HG03442 (cell line): Measurements from ENCODE around the gene MYO1A.
"Not testable (repeated sequence)": the region's sequence is repeated elsewhere in the genome, so short reads cannot be mapped to it uniquely, and the experiment has no call there.

Experiments
- ATAC-seq: cut with Tn5 transposase; IDR thresholded peaks from one replicate; pipeline ENCODE4 v1.9.1; 2021; ENCODE audit warnings: mild to moderate bottlenecking, moderate library complexity; ENCODE audit not compliant: unreplicated experiment

The MYO1A gene

DNA sequence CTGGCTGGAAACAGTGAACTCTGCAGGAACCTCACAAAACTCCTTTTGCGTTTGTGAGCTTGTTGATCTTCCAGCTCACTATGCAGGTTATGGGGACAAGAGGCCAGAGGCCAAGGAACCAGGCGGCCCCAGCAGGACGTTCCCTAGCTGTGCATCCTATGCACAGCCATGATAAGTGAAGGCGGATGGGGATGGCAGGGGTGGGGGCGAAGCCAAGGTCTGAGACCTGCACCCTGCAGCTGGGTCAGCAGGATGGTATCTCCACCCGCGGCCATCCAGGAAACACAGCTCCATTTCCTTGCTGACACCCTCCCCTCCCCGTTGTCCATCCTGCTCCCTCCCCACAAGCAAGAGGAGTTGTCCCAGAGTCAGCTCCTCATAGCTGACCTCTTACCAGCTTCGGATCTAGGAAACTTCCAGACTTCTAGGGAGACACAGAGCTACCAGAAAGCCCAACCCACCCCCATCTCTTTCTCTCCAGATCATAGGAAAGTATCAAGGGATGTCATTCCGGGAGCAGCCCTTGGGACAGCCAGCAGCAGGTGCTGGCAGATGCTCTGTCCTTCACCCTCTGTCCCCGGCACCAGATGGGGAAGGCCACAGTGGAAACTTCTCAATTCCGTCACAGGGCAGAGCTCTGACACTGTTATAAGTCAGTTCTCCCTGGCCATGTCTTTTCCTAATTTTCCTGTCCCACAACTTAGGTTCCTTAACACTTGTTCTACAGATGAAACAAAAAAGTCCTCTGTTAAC is 53.0 kb downstream of the MYO1A start:
- ATAC-seq = no peak

DNA sequence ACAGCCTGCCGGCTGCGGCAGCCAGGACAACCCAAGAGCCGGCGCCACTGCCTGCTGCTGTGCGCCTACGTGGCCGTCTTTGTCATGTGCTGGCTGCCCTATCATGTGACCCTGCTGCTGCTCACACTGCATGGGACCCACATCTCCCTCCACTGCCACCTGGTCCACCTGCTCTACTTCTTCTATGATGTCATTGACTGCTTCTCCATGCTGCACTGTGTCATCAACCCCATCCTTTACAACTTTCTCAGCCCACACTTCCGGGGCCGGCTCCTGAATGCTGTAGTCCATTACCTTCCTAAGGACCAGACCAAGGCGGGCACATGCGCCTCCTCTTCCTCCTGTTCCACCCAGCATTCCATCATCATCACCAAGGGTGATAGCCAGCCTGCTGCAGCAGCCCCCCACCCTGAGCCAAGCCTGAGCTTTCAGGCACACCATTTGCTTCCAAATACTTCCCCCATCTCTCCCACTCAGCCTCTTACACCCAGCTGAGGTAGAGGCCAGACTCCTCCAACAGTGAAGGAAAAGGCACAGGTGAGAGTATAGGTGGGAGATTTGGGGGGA is 53.9 kb downstream of the MYO1A start:
- no peak for ATAC-seq

DNA sequence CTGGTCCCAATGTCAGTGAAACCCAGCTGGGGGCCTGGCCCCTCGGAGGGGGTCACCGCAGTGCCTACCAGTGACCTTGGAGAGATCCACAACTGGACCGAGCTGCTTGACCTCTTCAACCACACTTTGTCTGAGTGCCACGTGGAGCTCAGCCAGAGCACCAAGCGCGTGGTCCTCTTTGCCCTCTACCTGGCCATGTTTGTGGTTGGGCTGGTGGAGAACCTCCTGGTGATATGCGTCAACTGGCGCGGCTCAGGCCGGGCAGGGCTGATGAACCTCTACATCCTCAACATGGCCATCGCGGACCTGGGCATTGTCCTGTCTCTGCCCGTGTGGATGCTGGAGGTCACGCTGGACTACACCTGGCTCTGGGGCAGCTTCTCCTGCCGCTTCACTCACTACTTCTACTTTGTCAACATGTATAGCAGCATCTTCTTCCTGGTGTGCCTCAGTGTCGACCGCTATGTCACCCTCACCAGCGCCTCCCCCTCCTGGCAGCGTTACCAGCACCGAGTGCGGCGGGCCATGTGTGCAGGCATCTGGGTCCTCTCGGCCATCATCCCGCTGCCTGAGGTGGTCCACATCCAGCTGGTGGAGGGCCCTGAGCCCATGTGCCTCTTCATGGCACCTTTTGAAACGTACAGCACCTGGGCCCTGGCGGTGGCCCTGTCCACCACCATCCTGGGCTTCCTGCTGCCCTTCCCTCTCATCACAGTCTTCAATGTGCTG is 54.6 kb downstream of the MYO1A start:
- ATAC-seq = no peak

DNA sequence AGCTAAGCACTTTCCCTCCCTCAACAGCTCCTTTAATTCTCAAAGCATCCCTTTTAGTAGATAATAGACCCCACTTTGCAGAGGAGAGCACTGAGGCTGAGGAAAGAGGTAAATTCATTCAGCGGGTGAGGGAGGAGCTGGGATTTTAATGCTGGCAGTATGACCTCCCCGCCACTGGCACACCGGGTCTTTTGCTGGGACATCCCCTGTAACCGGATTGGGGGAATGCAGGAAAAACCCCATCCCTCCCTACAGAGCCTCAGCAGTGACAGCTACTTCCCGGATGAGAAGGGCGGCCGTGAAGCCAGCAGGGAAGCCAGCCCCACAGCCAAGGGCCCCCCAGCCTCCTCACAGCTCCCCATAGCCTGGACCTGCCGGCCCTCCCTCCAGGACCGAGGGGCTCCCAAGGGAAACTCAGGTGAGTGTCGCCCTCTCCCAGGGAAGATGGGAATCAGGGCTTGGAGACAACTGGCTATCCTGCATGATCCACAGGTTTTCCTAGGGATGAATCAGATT is 55.6 kb downstream of the MYO1A start:
- ATAC-seq = no peak

DNA sequence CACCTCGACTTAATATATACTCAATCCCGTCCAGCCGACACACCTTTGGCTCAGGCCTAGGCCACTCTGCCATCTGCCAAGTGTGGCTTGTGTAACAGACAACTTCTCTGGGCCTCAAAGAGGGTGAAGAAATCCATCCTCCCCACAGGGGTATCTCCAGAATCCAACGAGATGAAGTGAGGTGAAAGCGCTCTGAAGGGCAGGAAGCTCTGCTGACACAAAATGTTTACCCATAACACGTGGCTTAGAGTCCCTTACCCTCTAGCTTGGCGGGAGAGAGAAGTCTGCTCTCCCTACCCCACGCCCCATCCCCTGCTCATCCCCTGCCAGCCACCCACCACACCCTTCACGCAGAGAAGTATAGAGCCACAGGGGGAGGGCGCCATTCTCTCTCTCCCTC is 56.6 kb downstream of the MYO1A start:
- no peak for ATAC-seq

DNA sequence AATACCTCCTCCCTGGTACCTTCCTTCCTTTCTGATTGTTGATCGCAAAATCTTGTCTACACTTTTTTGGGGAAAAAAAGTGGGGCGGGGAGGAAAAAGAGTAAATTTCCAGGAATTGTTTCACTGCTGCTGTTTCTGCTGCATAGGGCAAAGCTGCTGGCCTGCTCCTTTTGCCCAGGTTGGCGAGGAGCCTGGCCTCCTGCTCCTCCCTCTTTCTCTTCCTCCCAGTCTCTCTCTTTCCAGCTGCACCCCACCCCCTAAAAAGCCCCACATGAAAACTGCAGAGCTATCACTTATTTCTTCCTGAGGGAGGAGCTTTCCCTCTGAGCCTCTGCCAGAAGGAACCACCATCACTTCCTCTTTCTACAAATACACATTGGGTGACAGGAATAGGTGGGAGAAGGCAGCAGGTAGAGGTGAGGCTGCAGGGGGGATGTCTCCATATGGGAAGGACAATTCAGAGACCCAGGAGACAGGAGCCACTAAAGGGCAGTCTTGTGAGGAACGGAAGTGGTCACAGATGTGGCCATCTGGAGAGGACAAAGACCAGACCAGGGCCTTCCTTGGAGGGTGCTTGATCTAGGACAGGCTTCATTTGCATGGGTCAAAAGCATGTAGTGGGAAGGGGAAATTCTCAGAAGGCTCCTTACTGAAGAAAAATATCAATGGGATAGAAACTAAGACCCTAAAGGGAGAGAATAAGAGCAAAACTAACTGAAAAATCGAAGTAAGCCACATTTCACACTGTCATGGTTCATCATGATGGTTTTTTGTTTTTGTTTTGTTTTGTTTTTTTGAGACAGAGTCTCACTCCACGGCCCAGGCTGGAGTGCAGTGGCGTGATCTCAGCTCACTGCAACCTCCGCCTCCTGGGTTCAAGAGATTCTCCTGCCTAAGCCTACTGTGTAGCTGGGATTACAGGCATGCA is 58.3 kb downstream of the MYO1A start:
- ATAC-seq = no peak

DNA sequence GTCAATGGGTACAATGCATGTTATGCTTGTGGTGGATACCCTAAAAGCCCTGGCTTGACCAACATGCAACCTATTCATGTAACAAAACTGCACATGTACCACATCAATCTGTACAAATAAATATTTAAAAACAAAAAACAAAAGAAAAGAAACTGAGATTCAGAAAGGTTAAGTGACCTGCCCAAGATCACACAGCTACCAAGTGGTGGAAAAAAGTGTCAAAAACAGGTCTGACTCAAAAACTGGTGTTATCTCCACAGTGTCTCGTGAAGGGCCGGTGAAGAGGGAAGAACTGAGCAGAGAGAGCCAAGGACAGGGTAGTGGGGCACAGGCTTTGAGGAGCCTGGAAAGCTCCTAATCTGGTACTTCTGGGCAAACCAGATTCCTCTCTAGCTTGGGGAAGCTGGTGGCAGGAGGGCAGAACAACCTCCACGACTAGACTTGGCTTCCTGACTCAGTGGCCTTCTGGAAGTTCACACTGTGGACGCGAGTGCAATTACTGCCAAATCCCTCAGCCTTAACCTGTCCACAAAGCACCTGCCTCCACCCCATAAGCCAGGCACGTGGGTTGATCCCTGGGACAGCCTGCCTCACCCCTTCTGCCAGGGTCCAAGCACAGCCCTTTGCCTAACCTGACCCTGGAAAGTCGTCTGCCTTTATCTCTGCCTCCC is 59.1 kb downstream of the MYO1A start:
- no peak for ATAC-seq

DNA sequence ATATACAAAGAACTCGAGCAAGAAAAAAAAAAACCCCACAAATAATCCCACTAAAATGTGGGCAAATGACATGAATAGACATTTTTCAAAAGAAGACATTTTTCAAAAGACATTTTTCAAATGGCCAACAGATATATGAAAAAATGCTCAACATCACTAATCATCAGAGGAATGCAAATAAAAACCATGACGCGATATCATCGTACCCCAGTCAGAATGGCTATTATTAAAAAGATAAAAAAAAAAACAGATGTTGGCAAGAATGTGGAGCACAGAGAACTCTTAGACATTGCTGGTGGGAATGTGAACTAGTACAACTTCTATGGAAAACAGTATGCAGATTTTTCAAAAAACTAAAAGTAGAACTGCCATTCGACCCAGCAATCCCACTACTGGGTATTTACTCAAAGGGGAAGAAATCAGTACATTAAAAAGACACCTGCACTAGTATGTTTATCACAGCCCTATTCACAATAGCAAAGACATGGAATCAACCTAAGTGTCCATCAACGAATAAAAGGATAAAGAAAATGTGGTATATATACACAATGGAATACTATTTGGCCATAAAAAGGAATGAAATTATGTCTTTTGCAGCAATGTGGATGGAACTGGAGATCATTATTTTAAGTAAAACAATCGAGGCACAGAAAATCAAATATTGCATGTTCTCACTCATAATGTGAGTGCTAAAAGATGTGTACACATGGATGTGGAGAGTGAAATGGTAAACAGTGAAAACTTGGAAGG is 59.9 kb downstream of the MYO1A start:
- no peak for ATAC-seq

DNA sequence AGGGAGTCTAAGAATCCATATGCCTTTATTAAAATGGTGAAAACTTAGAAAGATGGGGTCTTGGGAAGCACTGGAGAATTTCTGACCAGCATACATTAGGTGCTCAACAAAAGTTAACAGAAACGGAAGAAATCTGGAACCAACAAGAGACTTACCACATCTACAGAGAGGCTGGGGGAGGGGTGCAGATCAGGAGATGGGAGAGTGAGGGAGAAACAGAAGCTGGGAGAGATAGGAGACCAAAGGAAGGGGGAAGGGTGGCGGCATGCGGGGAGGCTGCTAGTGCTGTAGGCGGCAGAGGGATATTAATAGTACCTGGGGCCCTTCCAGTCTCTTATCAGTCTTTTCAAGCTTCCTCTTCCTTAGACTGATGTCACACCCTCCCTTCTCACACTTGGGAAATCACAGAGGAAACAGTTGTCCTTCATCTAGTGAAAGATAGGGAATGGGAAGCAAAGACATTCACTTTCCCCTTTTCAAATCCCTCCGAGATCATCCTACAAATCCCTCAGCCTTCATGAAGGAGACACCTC is 61.7 kb downstream of the MYO1A start:
- ATAC-seq = no peak

DNA sequence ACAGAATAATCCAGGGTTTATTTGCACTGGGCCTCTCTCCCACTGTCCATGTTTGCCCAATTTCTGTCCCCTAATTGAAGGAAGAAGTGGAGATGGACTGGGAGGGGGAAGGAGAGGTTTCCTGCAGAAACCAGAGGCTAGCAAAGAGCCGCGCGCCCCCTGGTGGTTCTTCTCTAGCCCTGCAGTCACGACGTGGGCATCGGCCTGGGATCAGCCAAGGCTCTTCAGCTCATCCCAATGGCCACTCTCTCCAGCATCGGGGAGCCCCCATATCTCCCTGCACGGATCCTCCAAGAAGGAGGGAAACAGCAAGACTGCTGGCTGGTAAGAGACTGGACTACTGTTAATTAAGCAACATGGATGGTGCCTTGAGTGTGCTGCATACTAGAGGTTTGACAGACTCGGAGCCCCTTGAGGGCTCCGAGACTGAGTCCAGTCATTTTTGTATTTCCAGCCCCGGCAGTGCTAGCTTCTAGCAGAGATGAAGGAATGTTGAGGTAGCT is 62.3 kb downstream of the MYO1A start:
- no peak for ATAC-seq

DNA sequence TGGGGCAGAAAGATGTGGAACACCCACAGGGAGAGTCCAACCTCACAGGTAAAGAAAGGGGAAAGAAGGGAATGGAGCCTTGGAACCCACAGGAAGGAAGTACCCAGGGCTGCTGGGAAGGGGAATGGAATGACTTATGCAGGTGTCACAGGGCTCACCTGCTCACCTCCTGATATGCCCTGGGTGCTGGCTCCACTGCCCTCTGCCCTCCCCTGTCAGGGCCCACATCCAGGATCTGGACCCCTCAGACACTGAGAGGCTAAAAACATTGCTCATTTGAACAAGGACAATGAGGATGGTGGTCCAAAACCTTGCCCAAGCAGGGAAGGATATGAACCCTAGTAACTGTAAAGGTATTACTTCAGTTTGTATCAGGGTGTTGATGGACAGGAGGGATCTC is 62.9 kb downstream of the MYO1A start:
- no peak for ATAC-seq

DNA sequence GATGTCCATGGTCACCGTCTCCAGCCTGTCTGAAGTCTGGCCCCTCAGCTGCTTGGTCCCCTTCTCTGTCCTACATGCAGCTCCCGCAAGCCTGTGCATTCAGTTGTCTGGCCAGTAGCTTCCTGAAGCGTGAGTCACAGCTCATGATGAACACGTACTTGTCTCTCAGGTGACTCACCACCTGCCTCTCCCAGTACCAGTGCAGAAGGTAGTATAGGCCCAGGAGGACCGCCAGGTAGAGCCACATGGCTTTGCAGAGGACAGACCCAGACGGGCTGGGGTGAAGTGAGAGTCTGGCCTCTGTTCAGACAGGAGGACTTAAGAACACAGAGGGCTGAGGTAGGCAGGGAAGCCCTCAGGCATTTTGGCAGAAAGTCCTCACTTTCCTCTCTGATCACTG is 64.2 kb downstream of the MYO1A start:
- ATAC-seq = not testable (repeated sequence)

DNA sequence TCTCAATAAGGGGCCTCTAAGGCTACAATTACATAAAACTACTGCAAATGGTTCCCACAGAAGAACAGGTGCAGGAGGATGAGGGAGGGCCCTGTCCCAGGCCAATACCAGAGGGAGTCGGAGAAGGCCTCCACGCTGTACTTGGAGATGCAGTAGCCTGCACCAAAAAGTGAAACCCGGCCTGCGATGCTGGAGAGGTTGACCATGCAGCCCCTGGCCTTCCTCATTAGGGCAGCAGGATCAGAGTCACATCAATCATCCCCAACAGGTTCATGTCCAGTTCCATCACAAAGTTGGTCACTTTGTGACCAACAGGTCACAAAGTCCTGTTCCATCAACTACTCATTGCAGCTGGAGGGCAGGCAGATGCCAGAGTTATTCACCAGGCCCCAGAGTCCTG is 66.5 kb downstream of the MYO1A start:
- ATAC-seq = no peak

DNA sequence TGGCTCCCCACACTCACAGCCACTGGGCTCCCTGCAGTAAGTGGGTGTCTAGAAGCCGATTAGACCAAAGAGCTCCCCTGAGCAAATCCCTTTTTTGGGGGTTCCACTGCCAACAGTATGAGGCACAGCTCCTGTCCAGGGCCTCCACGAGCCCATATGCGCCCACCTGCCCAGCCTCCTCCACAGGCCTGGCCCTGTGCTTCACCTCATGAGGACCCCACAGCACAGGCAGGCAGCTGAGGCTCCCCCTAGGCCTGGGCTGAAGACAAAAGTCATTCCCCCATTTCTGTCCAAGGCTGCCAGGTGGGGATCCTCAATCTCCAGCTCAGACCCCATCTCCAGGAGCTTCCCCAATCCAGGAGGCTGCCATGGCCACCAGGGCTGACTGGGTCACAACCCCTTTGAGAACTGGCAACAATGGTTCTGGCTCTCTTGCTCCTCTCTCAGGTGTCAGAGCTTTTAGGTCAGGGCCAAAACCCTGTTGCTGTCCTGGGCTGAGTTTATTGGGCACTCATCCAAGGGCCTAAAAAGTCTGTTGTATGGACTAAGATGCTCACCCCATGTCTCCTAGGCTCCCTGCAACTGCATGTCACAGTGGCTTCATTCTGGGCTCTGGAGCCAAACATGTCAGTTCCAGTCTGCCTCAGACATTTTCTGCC is 67.2 kb downstream of the MYO1A start:
- ATAC-seq = not testable (repeated sequence)

DNA sequence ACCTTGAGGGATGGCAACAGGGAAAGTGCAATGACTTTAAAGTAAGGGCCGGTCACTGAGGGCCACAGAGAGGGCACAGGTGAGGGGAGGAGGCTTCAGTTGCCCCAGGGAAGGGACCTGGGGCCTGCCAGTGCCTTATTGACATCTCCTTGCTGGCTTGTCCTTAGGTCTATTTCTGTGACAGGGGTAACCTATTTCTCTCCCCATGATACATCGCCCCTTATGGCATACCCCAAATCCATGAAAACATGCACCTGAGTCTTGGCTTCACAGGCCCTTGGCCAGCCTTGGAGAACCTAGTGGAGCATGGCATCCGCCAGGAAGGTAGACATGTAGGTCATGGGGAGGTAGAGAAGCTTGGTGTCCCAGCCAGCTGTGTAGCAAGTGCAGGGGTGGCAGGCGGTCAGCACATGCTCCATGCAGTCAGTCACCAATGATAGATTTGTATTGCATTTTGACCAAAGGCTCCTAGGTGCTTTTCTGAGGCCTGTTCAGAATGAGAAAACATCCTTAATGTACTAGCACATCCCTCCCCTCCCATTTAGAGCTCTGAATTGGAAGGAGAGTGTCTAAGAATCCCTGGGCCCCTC is 68.9 kb downstream of the MYO1A start:
- no peak for ATAC-seq

DNA sequence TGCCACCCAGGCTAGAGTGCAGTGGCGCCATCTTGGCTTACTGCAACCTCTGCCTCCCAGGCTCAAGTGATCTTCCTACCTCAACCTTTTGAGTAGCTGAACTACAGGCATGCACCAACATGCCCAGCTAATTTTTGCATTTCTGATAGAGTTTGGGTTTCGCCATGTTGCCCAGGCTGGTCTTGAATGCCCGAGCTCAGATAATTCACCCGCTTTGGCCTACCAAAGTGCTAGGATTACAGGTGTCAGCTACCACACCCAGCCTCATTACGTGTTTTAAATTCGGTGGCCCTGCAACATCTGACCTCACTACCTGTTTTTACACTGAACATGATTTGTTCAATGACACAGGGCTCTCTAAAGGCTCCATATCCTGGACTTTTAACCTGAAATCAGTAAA is 69.7 kb downstream of the MYO1A start:
- ATAC-seq = no peak

DNA sequence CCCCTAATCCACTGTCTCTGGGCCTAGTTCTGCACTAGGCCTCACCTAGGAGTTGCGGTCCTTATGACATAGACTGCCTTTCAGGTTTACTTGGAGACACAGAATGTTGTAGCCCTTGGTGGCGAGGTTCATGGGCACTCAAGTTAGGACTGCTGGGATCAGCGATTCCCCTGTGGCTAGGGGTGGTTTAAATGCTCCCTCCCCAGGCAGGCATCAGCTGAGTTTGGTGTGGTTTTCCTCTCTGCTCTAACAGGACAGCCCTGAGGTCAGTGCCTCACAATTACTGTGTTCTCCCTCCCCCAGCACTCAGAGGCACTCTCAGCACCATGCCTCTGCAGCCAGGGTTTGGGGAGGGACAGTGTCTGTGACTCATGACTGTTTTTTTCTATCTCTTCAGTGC is 70.3 kb downstream of the MYO1A start:
- ATAC-seq = no peak
